ENCODE results near the gene ATP6V1B1. TPM values are rescaled to one million over a fixed set of nuclear protein-coding genes. Genes with fewer than 3 reads are reported as not detected.
"Not testable (repeated sequence)": the region's sequence is repeated elsewhere in the genome, so short reads cannot be mapped to it uniquely, and the experiment has no call there.

Gene ATP6V1B1
- total RNA-seq, 4 donors from 2014 or later: 0.46 TPM; not detected in 3

DNA sequence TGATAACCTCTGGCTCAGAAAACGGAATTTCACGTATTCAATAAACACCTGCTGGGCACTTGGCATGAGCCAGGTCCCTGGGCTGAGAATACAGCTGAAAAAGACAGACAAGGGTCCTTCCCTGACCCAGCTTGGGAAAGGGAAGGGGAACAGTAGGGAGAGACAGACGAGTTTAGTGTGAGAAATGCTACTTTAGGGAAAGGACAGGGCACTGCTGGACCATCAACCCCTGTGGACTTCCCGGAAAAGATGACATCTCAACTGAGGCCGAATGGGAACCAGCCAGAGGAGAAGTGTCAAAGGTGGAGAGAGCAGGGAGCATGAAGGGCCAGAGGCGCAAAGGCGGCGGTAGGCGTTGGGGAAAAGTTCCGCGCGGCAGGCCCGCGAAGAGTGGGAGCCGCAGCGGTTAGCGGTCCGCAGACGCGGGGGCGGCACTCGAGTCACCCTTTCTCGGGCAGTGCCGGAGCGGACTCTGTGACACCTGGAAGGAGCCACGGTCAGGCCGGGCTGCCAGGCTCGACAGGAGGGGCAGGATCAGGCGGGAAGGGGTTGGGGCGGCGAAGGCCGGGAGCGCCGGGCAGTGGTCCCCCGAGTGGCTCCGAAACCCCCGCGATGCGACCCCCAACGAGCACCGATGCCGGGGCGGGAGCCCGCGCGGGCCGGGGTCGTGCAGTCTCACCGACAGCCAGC, 58.5 kb downstream of the ATP6V1B1 start:
- H3K9me3 ChIP-seq: no peaks in the 10 kb centered on the region
- no peaks in the 10 kb centered on the region for H3K27me3 ChIP-seq
- TF ChIP-seq POLR2A (IDR thresholded peaks at IDR 0.05): no peak
- TF ChIP-seq, protein P1, sequence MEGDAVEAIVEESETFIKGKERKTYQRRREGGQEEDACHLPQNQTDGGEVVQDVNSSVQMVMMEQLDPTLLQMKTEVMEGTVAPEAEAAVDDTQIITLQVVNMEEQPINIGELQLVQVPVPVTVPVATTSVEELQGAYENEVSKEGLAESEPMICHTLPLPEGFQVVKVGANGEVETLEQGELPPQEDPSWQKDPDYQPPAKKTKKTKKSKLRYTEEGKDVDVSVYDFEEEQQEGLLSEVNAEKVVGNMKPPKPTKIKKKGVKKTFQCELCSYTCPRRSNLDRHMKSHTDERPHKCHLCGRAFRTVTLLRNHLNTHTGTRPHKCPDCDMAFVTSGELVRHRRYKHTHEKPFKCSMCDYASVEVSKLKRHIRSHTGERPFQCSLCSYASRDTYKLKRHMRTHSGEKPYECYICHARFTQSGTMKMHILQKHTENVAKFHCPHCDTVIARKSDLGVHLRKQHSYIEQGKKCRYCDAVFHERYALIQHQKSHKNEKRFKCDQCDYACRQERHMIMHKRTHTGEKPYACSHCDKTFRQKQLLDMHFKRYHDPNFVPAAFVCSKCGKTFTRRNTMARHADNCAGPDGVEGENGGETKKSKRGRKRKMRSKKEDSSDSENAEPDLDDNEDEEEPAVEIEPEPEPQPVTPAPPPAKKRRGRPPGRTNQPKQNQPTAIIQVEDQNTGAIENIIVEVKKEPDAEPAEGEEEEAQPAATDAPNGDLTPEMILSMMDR (IDR thresholded peaks at IDR 0.05): no peak
- TF ChIP-seq POLR2AphosphoS5 (IDR thresholded peaks at IDR 0.05): no peak
- TF ChIP-seq EP300 (IDR thresholded peaks at IDR 0.05): no peak
- H3K4me3 ChIP-seq: peak overlapping the region; percentile 91 to 100
- H3K27ac ChIP-seq: peak overlapping the region; percentile 52 to 94 (median 86)
- ATAC-seq: peak; percentile 39
- peaks cover 0 to 50% (median 14%) of the 10 kb centered on the region in 3 donors for H3K4me1 ChIP-seq
- WGBS, 2 donors (ENCODE audit: low coverage in 1 of 2): 0 to 1% methylated on average over 8 to 14 of the region's 49 CpGs
- H3K36me3 ChIP-seq: peaks cover 0 to 31% of the 10 kb centered on the region in 2 donors

GRCh38 chr2:70994699-70995425, 59.2 kb downstream of the ATP6V1B1 start, which contains the start of gene TEX261:
TSS of gene TEX261 (minus strand) at chr2:70994873. CDS start at chr2:70994757, 116 bp downstream.
- H3K9me3 ChIP-seq: no peaks in the 10 kb centered on the region
- H3K36me3 ChIP-seq: peaks cover 0 to 24% of the 10 kb centered on the region in 2 donors
- ATAC-seq: peak; percentile 99
- WGBS, 2 donors (ENCODE audit: low coverage in 1 of 2): 0% methylated on average over 4 of the region's 65 CpGs
- TF ChIP-seq EP300 (IDR thresholded peaks at IDR 0.05) (no peak), POLR2AphosphoS5 (IDR thresholded peaks at IDR 0.05) (peak; percentile 5), POLR2A (IDR thresholded peaks at IDR 0.05) (peak; percentile 72 to 75)
- TF ChIP-seq, protein P1 (IDR thresholded peaks at IDR 0.05): peak; percentile 51 to 82 (median 72)
- no peaks in the 10 kb centered on the region for H3K27me3 ChIP-seq
- H3K4me3 ChIP-seq: peak within 1 kb of the TSS; percentile 91 to 100
- H3K4me1 ChIP-seq: peaks cover 0 to 50% (median 14%) of the 10 kb centered on the region in 3 donors
- H3K27ac ChIP-seq: peak within 1 kb of the TSS; percentile 52 to 94 (median 86)

DNA sequence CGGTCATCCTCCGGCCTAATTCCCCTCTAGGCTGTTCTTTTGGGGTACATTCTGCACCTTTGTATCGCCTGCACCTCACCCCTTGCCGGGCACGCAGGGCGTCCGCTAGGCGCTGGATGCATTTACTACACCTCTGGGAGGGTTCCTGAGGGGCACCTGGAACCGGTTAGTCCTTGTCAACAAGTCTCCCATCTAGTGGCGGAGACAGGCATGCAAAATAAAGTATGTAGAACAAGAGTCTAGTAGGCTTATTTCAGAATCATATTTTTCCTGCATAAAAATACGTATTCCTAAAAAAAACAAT, 59.7 kb downstream of the ATP6V1B1 start:
- TF ChIP-seq POLR2A (IDR thresholded peaks at IDR 0.05): no peak
- TF ChIP-seq, protein P1 (IDR thresholded peaks at IDR 0.05): peak in 1 of 4 experiments; percentile 16
- peak overlapping the region; percentile 91 to 100 for H3K4me3 ChIP-seq
- no peaks in the 10 kb centered on the region for H3K27me3 ChIP-seq
- peak overlapping the region in 2 of 4 donors; percentile 88 to 94 for H3K27ac ChIP-seq
- 0 to 1% methylated on average over 6 to 11 of the region's 11 CpGs for WGBS, 2 donors (ENCODE audit: low coverage in 1 of 2)
- peaks cover 0 to 50% (median 14%) of the 10 kb centered on the region in 3 donors for H3K4me1 ChIP-seq
- H3K9me3 ChIP-seq: no peaks in the 10 kb centered on the region
- ATAC-seq: no peak
- H3K36me3 ChIP-seq: peaks cover 0 to 18% of the 10 kb centered on the region in 2 donors

DNA sequence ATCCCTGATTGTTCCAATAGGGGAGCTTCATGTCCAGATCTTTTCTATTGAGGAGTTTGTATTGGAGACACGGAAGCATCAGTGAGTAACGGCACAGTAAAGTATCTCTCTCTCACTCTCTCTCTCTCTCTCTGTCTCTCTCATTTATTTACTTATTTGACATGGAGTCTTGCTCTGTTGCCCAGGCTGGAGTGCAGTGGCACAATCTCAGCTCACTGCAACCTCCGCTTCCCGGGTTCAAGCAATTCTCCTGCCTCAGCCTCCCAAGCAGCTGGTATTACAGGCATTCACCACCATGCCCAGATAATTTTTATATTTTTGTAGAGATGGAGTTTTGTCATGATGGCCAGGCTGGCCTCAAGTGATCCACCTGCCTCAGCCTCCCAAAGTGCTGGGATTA, 63.2 kb downstream of the ATP6V1B1 start:
- H3K4me3 ChIP-seq, H3K27me3 ChIP-seq, H3K9me3 ChIP-seq, H3K36me3 ChIP-seq, ATAC-seq, H3K27ac ChIP-seq: not testable (repeated sequence)
- 81% methylated on average over 4 of the region's 4 CpGs; no CpG with 5 or more reads in 1 of the 2 donors for WGBS, 2 donors (ENCODE audit: low coverage in 1 of 2)
- peaks cover 0 to 24% (median 11%) of the 10 kb centered on the region in 3 donors for H3K4me1 ChIP-seq

GRCh38 chr2:70999362-70999761, 63.7 kb downstream of the ATP6V1B1 start:
- TF ChIP-seq POLR2AphosphoS5 (IDR thresholded peaks at IDR 0.05) (no peak), POLR2A (IDR thresholded peaks at IDR 0.05) (no peak), EP300 (IDR thresholded peaks at IDR 0.05) (no peak)
- TF ChIP-seq, protein P1 (IDR thresholded peaks at IDR 0.05): no peak
- H3K27me3 ChIP-seq: peaks cover 7% of the 10 kb centered on the region
- no peak for ATAC-seq
- no peaks in the 10 kb centered on the region for H3K9me3 ChIP-seq
- no peak overlapping the region for H3K4me3 ChIP-seq
- no peak overlapping the region for H3K27ac ChIP-seq
- no CpG with 5 or more reads among the region's 2 CpGs for WGBS, 2 donors (ENCODE audit: low coverage in 1 of 2)
- H3K4me1 ChIP-seq: peaks cover 0 to 21% (median 11%) of the 10 kb centered on the region in 3 donors
- no peaks in the 10 kb centered on the region for H3K36me3 ChIP-seq

DNA sequence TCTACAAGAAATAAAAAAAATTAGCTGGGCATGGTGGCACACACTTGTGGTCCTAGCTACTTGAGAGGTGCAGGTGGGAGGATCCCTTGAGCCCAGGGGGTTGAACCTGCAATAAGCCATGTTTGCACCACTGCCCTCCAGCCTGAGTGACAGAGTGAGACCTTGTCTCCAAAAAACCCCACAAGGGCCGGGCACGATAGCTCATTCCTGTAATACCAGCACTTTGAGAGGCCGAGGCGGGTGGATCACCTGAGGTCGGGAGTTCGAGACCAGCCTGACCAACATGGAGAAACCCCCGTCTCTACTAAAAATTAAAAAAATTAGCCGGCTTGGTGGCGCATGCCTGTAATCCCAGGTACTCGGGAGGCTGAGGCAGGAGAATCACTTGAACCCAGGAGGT, 64.2 kb downstream of the ATP6V1B1 start:
- not testable (repeated sequence) for H3K27me3 ChIP-seq, H3K4me3 ChIP-seq, ATAC-seq, H3K9me3 ChIP-seq, H3K27ac ChIP-seq, H3K36me3 ChIP-seq
- H3K4me1 ChIP-seq: peaks cover 0 to 20% (median 11%) of the 10 kb centered on the region in 3 donors
- 71% methylated on average over 1 of the region's 10 CpGs; no CpG with 5 or more reads in 1 of the 2 donors for WGBS, 2 donors (ENCODE audit: low coverage in 1 of 2)
